Measurements from ENCODE around the gene NUTM2A.
"Not testable (repeated sequence)": the region's sequence is repeated elsewhere in the genome, so short reads cannot be mapped to it uniquely, and the experiment has no call there.

Gene NUTM2A

GRCh38 chr10:87248818-87249353 is 23.6 kb downstream of the NUTM2A start:
- not testable (repeated sequence) for DNase-seq

- not testable (repeated sequence) for DNase-seq
These were observed 55.6 kb downstream of the NUTM2A start for GRCh38 chr10:87280749-87281392.
